ENCODE measurements around the gene IGSF5.

GRCh38 chr21:39818557-39818956 lies 73.6 kb downstream of the IGSF5 start:
- TF ChIP-seq CTCF (IDR thresholded peaks at IDR 0.05) (no peak), EP300 (IDR thresholded peaks at IDR 0.05; ENCODE audit: low read depth) (no peak), POLR2A (IDR thresholded peaks at IDR 0.05) (no peak), POLR2AphosphoS5 (IDR thresholded peaks at IDR 0.05) (no peak)

Measured in transverse colon (tissue), 4 donors.